Liver (tissue), 9 donors: ENCODE measurements around the gene HPS6. TPM values are rescaled to one million over a fixed set of nuclear protein-coding genes. Genes with fewer than 3 reads are reported as not detected.

Experiments
- DNase-seq: peaks from one replicate; pipeline ENCODE4 v3.0.0-alpha.2; 2017; ENCODE audit warnings: low spot score
- H3K27ac ChIP-seq, 2 donors: one replicate each; pipeline ENCODE4 v1.7.0; 2013; ENCODE audit warnings: inconsistent platforms in 2 of 2, low read length in 2 of 2, control low read depth in 1 of 2, low read depth in 1 of 2, mild to moderate bottlenecking in 1 of 2
- H3K27me3 ChIP-seq, 4 donors: one replicate each; pipeline versions ENCODE4 v1.6.1 to v1.7.0; 2013; ENCODE audit warnings: low read length in 3 of 4, inconsistent platforms in 1 of 4, mild to moderate bottlenecking in 1 of 4, moderate library complexity in 1 of 4; ENCODE audit not compliant: control insufficient read depth in 4 of 4, insufficient read depth in 4 of 4
- H3K36me3 ChIP-seq, 4 donors: one replicate each; pipeline versions ENCODE4 v1.6.1 to v1.7.0; 2013; ENCODE audit warnings: low read length in 3 of 4, mild to moderate bottlenecking in 3 of 4, low read depth in 1 of 4, moderate library complexity in 1 of 4; ENCODE audit not compliant: control insufficient read depth in 4 of 4, insufficient read depth in 3 of 4
- H3K4me1 ChIP-seq, 4 donors: one replicate each; pipeline versions ENCODE4 v1.6.1 to v1.7.0; 2013; ENCODE audit warnings: low read length in 3 of 4, mild to moderate bottlenecking in 3 of 4, moderate library complexity in 1 of 4; ENCODE audit not compliant: control insufficient read depth in 4 of 4, insufficient read depth in 4 of 4
- H3K4me3 ChIP-seq, 3 donors: one replicate each; pipeline versions ENCODE4 v1.6.1 to v1.7.0; 2013; ENCODE audit warnings: low read length in 3 of 3, control low read depth in 1 of 3, low read depth in 1 of 3, mild to moderate bottlenecking in 1 of 3
- H3K9ac ChIP-seq, 2 donors: one replicate each; pipeline ENCODE4 v1.7.0; 2013; ENCODE audit warnings: low read length in 2 of 2, mild to moderate bottlenecking in 2 of 2, moderate library complexity in 2 of 2, control low read depth in 1 of 2, low read depth in 1 of 2
- H3K9me3 ChIP-seq, 4 donors: one replicate each; pipeline versions ENCODE4 v1.6.1 to v1.7.0; 2013; ENCODE audit warnings: low read length in 3 of 4; ENCODE audit not compliant: control insufficient read depth in 4 of 4
- ATF3 ChIP-seq: IDR thresholded peaks from 2 replicates; pipeline ENCODE4 v1.6.1; 2016; ENCODE audit warnings: antibody characterized with exemption
- FOXA1 ChIP-seq: IDR thresholded peaks from 2 replicates; pipeline ENCODE4 v1.6.1; 2016; ENCODE audit warnings: antibody characterized with exemption
- FOXA2 ChIP-seq: IDR thresholded peaks from 2 replicates; pipeline ENCODE4 v1.6.1; 2016; ENCODE audit warnings: antibody characterized with exemption
- GABPA ChIP-seq, 2 donors: IDR thresholded peaks in 1 of 2; conservative IDR thresholded peaks in 1 of 2; 2 replicates each; pipeline ENCODE4 v1.6.1; 2016; ENCODE audit warnings: antibody characterized with exemption in 2 of 2, mild to moderate bottlenecking in 1 of 2, moderate library complexity in 1 of 2
- HNF4A ChIP-seq, 2 donors: conservative IDR thresholded peaks; 2 replicates each; pipeline ENCODE4 v1.6.1; 2016; ENCODE audit warnings: antibody characterized with exemption in 2 of 2, mild to moderate bottlenecking in 2 of 2
- RAD21 ChIP-seq, 2 donors: IDR thresholded peaks; 2 replicates each; pipeline ENCODE4 v1.6.1; 2016; ENCODE audit warnings: antibody characterized with exemption in 2 of 2, mild to moderate bottlenecking in 2 of 2
- RXRA ChIP-seq, 2 donors: IDR thresholded peaks; 2 replicates each; pipeline ENCODE4 v1.6.1; 2017 to 2018; ENCODE audit warnings: antibody characterized with exemption in 2 of 2, mild to moderate bottlenecking in 1 of 2
- SP1 ChIP-seq: IDR thresholded peaks from 2 replicates; pipeline ENCODE4 v1.6.1; 2018; ENCODE audit warnings: antibody characterized with exemption, mild to moderate bottlenecking
- YY1 ChIP-seq: IDR thresholded peaks from 2 replicates; pipeline ENCODE4 v1.6.1; 2016; ENCODE audit warnings: antibody characterized with exemption, mild to moderate bottlenecking
- ZBTB33 ChIP-seq: IDR thresholded peaks from 2 replicates; pipeline ENCODE4 v1.6.1; 2016; ENCODE audit warnings: antibody characterized with exemption
- WGBS: extraction: QIAGEN DNeasy Blood & Tissue Kit; methylation state at CpG from one replicate; pipeline ENCODE4 v1.1.7; 2013; 5-methylcytosine and 5-hydroxymethylcytosine counted together
- polyA plus RNA-seq, 2 donors: library from polyadenylated mRNA; stranded (reverse) in 1 of 2; unstranded in 1 of 2; fragments of 200-250 nt in 1 of 2; fragments of >200 nt in 1 of 2; fragmentation: Nextera tagmentation in 1 of 2; extraction: Ambion mirVana in 1 of 2; gene quantifications; one replicate each; pipeline versions ENCODE4 v1.2.1 to v1.2.3, GENCODE V29; 2013 to 2015
- total RNA-seq, 2 donors: library from RNA; depleted of rRNA; stranded (reverse); fragments of >200 nt; gene quantifications; one replicate each; pipeline ENCODE4 v1.2.3, GENCODE V29; 2014
- TF ChIP-seq, protein P1 (sequence below): fragments of 150-350 bp; IDR thresholded peaks from 2 replicates; pipeline ENCODE4 v1.5.1; 2017; ENCODE audit warnings: improper control_type of control experiment, low read depth, low read length; ENCODE audit not compliant: missing input control
- donor health status: healthy.
- donor health status: healthy.
- donor health status: healthy.
- donor health status: healthy.
- donor health status: healthy.

The HPS6 gene
- total and polyA plus RNA-seq, 4 donors: 2.5 to 13.7 (median 10.0) TPM

DNA sequence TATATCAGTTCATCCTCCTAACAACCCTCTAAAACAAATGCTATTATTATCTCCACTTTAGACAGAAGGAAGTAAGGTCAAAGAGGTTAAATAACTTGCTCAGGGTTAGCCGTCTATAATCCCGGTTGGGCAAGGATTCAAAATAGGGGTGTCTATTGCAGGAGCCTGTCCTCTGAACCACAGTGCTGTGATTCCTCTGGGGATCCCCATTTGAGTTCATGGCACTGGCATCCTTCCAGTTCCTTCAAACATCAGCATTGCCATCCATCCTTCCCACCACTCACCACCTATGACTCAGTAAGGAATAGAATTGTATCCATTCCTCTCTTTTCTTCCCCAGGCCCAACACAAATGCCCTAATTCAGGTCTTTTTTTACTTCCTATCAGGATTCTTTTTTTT, 25.6 kb downstream of the HPS6 start:
- no peak for DNase-seq
- no peak overlapping the region for H3K27ac ChIP-seq
- no peak overlapping the region for H3K4me3 ChIP-seq
- H3K4me1 ChIP-seq: no peaks in the 10 kb centered on the region
- no peaks in the 10 kb centered on the region for H3K9me3 ChIP-seq
- H3K27me3 ChIP-seq: no peaks in the 10 kb centered on the region
- no peaks in the 10 kb centered on the region for H3K36me3 ChIP-seq
- no peak for TF ChIP-seq FOXA1
- TF ChIP-seq RAD21 (IDR thresholded peaks at IDR 0.05): no peak
- TF ChIP-seq YY1: no peak
- TF ChIP-seq GABPA (IDR thresholded peaks at IDR 0.05 in 1 of 2, conservative IDR thresholded peaks at IDR 0.05 in 1 of 2): no peak
- no peak for TF ChIP-seq HNF4A (conservative IDR thresholded peaks at IDR 0.05)
- no peak for TF ChIP-seq RXRA (IDR thresholded peaks at IDR 0.05)
- TF ChIP-seq SP1: no peak
- TF ChIP-seq ATF3: no peak
- WGBS: 72% methylated on average over 2 of the region's 2 CpGs
- H3K9ac ChIP-seq: no peak overlapping the region

DNA sequence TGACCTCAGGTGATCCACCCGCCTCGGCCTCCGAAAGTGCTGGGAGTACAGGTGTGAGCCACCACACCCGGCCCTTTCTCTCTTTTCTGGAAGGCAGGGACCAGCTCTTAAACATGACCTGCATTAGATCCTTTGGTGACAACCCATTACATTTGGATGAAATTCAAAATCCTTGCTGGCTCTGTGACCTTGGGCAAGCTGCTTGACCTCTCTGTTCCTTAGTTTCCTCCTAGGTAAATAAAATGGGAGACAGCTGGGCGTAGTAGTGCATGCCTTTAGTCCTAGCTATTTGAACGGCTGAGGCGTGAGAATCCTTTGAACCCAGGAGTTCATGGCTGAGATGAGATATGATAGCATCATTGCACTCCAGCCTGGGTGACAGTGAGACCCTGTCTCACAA, 31.3 kb downstream of the HPS6 start:
- TF ChIP-seq HNF4A (conservative IDR thresholded peaks at IDR 0.05) (no peak), FOXA2 (no peak), ATF3 (no peak)
- TF ChIP-seq, protein P1, sequence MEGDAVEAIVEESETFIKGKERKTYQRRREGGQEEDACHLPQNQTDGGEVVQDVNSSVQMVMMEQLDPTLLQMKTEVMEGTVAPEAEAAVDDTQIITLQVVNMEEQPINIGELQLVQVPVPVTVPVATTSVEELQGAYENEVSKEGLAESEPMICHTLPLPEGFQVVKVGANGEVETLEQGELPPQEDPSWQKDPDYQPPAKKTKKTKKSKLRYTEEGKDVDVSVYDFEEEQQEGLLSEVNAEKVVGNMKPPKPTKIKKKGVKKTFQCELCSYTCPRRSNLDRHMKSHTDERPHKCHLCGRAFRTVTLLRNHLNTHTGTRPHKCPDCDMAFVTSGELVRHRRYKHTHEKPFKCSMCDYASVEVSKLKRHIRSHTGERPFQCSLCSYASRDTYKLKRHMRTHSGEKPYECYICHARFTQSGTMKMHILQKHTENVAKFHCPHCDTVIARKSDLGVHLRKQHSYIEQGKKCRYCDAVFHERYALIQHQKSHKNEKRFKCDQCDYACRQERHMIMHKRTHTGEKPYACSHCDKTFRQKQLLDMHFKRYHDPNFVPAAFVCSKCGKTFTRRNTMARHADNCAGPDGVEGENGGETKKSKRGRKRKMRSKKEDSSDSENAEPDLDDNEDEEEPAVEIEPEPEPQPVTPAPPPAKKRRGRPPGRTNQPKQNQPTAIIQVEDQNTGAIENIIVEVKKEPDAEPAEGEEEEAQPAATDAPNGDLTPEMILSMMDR: no peak

DNA sequence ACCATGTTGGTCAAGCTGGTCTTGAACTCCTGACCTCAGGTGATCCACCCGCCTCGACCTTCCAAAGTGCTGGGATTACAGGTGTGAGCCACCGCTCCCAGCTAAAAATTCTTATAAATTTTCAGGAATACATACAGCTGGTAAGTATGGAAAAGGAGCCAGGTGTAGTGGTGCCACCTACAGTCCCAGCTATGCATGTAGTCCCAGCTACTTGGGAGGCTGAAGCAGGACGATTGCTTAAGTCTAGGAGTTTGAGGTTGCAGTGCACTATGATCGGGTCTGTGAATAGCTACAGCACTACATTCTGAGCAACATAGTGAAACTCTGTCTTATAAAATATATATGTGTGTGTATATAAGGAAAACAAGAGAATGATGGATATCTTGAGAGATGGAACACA, 36.0 kb downstream of the HPS6 start:
- H3K9ac ChIP-seq: no peak overlapping the region
- no peak for DNase-seq
- no peak overlapping the region for H3K27ac ChIP-seq
- no peaks in the 10 kb centered on the region for H3K9me3 ChIP-seq
- H3K36me3 ChIP-seq: no peaks in the 10 kb centered on the region
- WGBS: 86% methylated on average over 5 of the region's 5 CpGs
- H3K27me3 ChIP-seq: no peaks in the 10 kb centered on the region
- TF ChIP-seq FOXA2 (no peak), ZBTB33 (no peak), RXRA (IDR thresholded peaks at IDR 0.05) (no peak), HNF4A (conservative IDR thresholded peaks at IDR 0.05) (no peak), RAD21 (IDR thresholded peaks at IDR 0.05) (no peak)
- no peaks in the 10 kb centered on the region for H3K4me1 ChIP-seq
- H3K4me3 ChIP-seq: no peak overlapping the region

More for the DNA sequence above, 31.3 kb downstream of the HPS6 start:
- Histone ChIP-seq H3K9ac (no peak overlapping the region), H3K4me3 (no peak overlapping the region), H3K9me3 (no peaks in the 10 kb centered on the region), H3K36me3 (no peaks in the 10 kb centered on the region), H3K4me1 (no peaks in the 10 kb centered on the region), H3K27me3 (no peaks in the 10 kb centered on the region), H3K27ac (no peak overlapping the region)
- 95% methylated on average over 7 of the region's 7 CpGs for WGBS
- DNase-seq: no peak
